SIG-M5 (cell line): ENCODE data around the gene CTNNA2.
"Not testable (repeated sequence)": the region's sequence is repeated elsewhere in the genome, so short reads cannot be mapped to it uniquely, and the experiment has no call there.

ENCODE experiments used
- DNase-seq: peaks from one replicate; lab custom pipeline; 2025; lab: John Stamatoyannopoulos, UW

Gene CTNNA2

DNA sequence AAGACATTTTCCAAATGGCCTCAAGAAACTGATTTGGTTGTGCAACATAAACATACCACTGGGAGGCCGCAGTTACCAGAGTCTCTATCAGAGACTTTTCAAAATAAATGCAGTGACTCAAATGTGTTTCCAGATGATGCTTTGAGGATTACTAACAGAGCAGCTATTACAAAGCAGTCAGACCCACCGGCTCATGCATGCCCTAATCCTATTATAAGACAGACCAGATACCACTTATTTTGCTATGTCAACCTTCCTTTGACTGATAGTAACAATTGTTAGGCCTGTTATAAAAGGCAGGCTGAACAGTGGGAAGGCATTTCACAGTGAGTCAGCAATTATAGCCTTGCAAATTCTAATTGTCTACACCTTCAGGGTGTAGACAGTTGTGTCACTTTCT, 574.0 kb downstream of the CTNNA2 start:
- no peak for DNase-seq

DNA sequence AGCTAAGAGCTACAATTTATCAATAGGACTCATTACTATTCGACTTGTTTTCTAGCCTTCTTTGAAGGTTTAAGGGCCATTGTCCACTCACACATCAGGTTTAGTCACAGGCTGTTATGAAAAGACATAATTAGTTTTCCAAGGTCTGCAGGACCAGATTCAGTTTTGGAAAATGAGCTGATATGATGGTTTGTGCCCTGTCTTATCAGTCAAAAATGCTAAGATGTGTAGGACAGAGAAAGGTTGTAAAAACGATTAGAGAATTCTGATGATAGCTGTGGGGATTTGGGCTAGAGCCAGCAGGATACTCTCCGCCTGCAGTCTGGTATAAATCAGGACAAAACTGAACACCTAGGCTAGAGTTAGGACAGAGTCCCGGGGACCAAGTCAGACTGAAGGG, 578.4 kb downstream of the CTNNA2 start:
- no peak for DNase-seq

- no peak for DNase-seq
These were observed 579.6 kb downstream of the CTNNA2 start for GRCh38 chr2:80092474-80092873.

DNA sequence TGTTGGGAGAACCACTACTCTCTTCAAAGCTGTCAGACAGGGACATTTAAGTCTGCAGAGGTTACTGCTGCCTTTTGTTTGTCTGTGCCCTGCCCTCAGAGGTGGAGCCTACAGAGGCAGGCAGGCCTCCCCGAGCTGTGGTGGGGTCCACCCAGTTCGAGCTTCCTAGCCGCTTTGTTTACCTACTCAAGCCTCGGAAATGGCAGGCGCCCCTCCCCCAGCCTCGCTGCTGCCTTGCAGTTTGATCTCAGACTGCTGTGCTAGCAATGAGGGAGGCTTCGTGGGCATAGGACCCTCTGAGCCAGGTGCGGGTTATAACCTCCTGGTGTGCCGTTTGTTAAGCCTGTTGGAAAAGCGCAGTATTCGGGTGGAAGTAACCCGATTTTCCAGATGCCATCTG, 585.7 kb downstream of the CTNNA2 start:
- not testable (repeated sequence) for DNase-seq

GRCh38 chr2:80102026-80102425, 589.2 kb downstream of the CTNNA2 start:
- DNase-seq: no peak

GRCh38 chr2:80105015-80105640, 592.3 kb downstream of the CTNNA2 start:
- no peak for DNase-seq

DNA sequence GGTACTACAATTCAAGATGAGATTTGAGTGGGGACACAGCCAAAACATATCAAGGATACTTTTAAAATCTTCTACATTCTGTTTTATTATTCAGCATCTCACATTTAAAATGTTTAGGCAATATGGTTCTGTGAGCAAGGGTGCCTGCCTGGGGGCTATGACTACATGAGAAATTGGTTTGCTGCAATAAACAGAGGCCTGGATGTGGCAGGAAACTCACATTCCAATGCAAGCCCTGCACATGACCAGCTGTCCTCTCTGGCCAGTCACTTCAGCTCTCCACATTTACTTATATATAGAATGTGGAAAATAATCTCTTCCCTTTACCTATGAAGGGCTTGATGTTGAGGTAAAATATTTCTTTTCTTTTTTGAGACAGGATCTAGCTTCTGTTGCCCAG, 598.3 kb downstream of the CTNNA2 start:
- DNase-seq: no peak

GRCh38 chr2:80112790-80113189, 599.9 kb downstream of the CTNNA2 start:
- no peak for DNase-seq

DNA sequence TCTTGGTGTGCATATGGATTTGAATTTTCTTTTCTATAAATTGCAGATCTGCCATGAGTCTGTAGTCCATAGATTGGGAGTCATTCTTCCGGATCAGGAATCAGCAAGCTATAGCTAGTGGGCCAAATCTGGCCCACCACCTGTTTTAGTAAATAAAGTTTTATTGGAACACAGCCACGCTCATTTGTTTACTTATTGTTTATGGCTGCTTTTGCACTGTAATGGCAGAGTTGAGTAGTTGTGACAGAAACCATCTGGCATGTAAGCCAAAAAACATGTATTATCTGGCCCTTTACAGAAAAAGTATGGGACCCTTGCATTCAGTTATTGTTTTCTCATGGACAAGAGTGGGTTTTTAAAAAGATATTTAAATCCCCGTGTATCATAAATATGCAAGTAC, 600.5 kb downstream of the CTNNA2 start:
- no peak for DNase-seq

- no peak for DNase-seq
These were observed 602.0 kb downstream of the CTNNA2 start for GRCh38 chr2:80114812-80115211.

GRCh38 chr2:80117401-80117800, 604.5 kb downstream of the CTNNA2 start:
- DNase-seq: no peak

DNA sequence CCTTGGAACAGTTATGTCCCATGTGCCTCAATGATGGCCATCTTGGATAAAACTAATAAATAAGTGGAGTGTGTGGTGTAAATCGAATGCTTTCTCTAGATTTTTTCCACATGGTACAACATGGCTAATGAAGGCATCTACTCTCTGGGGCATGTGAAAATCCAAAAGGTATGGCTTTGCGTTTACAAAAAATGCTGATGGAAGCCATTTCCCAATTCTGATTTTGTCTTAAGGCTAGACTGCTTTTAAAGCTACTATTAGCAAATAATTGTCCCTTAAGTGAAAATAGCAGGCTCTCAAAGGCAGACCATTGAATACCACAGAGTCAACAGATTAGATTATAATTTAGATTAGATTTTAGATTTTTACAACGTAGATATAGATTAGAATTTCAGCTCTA, 608.0 kb downstream of the CTNNA2 start:
- no peak for DNase-seq

DNA sequence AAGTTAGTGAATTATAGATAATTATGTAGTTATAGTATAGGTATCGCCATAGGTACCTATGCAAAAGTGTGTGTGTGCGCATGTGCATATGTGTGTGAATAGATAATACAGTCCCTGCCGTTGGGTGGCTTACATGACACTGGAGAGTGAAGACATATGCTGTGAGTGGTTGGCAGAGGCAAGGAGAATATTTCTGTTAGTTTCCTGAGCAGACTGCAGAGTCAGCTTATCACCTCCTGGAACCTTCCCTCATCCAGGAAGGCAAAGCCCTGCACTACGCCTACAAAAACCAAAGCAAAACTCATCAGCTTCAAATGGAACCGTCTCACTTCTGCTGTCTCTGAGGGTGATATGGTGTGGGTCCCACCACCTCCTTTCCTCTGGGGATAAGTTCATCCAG, 609.8 kb downstream of the CTNNA2 start:
- no peak for DNase-seq

DNA sequence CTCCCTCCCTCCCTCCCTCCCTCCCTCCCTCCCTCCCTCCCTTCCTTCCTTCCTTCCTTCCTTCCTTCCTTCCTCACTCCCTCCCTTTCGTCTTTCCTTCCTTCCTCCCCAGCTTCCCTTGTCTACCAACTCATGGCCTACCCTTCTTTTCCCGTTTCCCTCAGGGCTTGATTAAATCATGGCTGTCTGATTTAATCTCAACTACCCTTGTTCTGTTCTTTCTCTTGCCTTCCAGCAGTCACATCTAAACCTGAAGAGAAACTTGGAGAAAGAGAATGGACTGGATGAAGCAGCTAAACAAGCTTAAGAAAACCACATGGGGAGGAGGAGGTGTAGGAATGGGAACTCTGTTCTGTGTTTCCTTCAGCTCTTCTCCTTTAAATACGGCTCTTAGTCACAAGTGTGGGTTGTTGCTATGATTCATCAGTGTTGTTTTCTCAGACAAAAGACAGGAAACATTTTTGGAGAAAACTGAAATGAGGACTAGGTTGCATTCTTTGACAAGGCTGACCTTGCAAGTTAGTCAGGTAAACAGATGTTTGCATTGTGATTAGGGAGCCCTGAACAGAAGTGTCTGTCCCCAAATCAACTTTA, 613.8 kb downstream of the CTNNA2 start:
- DNase-seq: no peak

GRCh38 chr2:80128080-80128479, 615.2 kb downstream of the CTNNA2 start:
- DNase-seq: no peak

DNA sequence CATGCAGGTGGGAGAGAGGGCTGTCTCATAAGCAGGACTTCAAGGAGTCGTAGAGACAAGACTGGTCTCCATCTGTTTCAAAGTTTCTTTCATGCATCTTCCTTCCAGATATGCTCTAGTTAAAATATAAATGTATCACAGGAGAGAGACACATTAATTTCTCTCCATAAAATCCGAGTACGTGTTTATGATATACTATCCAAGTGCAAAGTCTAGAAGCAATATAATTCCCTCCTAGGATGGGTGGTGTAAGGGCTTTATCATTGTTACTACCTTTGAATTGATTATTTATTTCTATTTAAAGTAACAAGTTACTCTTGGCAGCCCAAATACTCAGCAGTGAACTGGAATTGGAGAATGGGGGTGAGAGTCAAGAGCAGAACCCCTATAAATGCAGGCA, 619.4 kb downstream of the CTNNA2 start:
- DNase-seq: no peak

DNA sequence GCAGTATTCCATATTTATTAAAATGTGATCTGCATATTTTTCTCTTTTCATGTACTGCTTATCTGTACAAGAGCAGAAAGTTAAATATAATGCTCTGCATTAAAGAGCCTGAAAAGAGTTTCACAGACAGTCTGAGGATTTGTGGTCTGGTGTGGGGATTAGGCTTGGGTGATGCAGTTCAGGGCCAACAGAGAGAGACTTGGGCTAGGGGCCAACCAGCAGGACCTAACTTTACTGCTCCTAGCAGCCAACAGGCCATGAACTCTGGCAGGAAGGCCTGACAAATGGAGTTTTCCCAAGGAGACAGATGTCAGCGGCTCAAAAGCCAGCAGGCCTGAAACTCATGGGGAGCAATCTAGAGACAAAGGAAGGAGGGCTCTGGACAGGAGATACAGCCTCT, 622.1 kb downstream of the CTNNA2 start:
- DNase-seq: no peak

DNA sequence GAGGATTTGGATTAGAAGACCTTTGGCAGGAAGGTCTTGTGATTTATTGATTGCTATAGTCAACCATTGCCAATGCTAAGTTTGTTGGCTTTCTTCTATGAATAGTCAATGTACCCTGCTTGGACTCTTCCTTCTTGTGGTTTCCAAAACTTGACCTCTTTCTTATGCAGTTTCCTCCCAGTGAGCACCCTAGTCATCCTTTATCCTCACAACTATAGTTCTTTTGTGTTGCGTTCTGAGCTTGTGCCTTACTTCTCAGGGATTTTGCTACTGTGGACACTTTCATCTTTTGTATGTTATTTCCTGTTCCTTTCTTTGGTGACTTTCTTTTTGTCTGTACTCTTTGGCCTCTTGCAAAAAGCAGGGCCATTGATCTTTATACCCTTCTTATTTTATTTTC, 623.5 kb downstream of the CTNNA2 start:
- DNase-seq: no peak

DNA sequence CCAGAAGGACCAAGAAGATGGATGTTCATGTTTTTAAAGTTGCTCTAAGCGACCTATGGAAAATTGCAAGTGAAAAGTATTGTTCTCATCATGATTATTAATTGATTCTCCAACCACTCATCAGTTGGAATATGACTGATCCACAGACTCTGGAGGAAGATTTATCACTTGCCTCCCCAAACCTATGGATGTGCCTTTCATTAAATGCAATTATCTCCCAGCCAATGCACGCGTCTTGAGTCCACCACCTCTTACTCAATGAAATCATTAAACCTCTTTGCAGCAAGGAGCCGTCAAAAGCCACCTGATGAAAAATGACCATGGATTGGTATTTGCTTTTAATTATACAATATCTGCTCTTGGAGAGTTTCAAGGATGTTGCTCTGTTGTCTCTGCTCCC, 626.1 kb downstream of the CTNNA2 start:
- no peak for DNase-seq

GRCh38 chr2:80141007-80141726, 628.3 kb downstream of the CTNNA2 start:
- no peak for DNase-seq

DNA sequence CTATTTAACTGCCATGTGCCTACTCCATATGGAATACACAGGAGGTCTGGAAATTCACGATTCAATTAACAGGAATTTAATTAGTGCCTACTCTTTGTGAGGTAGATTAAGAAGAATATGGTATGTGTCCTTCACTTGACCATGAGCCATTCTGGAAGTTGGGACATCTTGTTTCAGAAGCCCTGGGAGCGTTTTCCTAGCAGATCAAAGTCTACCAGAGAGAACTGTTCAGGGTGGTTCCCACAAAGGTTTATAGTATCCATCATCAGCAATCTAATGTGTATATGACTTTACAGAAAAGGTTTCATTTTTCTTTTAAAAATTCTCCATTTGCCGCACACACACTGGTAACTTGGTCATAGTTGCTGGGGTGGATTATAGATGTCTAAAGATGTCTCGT, 632.6 kb downstream of the CTNNA2 start:
- no peak for DNase-seq

- DNase-seq: not testable (repeated sequence)
These were observed 633.9 kb downstream of the CTNNA2 start for GRCh38 chr2:80146757-80147156.

DNA sequence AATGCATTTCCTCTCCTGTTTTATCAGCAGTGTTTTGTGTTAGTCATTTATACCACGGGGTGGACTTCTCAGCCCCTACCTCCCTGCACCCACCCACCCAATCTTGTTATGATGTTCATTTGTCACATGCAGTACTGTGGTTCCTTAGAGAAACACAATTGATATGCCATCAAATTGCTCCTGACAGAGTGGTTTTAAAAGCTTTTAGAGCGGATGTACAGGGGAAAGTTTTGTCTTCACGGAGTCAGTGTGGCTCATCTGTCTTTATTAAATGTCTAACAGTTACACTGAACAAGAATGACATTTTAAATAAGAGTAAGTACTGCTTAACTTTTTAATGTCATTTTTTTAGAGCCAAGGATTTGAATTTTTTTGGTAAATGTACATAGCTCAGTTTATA, 634.8 kb downstream of the CTNNA2 start:
- no peak for DNase-seq

DNA sequence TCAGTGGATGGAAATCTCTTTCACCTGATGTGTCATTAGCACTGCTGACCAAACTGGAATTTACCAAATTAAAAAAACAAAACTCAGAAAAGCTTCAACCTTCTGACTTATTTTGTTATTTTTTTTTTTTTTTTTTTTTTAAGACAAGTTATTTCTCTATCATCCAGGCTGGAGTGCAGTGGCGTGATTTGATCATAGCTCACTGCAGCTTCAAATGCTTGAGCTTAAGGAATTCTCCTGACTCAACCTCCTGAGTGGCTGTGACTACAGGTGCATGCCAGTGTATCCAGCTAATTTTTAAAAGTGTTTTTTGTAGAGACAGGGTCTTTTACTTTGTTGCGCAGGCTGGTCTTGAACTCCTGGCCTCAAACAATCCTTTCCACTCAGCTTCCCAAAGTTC, 636.1 kb downstream of the CTNNA2 start:
- no peak for DNase-seq
